GM19099 (cell line): Measurements from ENCODE around the gene AXIN1.

Experiments used
- POLR2A ChIP-seq: IDR thresholded peaks from 3 replicates; pipeline ENCODE4 v1.6.1; 2011; ENCODE audit warnings: low read depth; ENCODE audit not compliant: insufficient read length; ENCODE audit errors: extremely low read depth

AXIN1 gene

DNA sequence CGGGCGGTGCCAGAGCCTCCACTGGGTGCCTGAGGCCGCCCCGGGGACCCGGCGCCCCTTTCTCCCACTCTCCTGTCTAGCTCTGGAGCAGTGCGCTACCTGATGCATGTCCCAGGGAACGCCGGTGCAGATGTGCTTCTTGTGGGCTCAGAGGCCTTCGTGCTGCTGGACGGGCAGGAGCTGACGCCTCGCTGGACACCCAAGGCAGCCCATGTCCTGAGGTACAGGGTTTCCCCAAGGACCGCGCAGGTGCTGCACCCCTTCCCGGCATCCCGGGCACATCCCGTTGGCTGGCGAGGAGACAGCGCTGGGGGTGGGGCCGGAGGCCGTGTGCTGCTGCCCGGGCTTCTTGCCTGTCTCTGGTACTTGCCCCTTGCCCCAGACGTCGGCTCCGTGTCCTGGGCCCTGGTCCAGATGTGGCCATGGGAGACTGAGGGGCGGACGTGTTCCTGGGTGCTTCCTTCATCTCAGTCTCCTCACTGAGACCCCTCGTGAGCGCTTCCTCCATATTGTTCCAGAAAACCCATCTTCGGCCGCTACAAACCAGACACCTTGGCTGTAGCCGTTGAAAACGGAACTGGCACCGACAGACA, 89.2 kb downstream of the AXIN1 start:
- TF ChIP-seq POLR2A = no peak

DNA sequence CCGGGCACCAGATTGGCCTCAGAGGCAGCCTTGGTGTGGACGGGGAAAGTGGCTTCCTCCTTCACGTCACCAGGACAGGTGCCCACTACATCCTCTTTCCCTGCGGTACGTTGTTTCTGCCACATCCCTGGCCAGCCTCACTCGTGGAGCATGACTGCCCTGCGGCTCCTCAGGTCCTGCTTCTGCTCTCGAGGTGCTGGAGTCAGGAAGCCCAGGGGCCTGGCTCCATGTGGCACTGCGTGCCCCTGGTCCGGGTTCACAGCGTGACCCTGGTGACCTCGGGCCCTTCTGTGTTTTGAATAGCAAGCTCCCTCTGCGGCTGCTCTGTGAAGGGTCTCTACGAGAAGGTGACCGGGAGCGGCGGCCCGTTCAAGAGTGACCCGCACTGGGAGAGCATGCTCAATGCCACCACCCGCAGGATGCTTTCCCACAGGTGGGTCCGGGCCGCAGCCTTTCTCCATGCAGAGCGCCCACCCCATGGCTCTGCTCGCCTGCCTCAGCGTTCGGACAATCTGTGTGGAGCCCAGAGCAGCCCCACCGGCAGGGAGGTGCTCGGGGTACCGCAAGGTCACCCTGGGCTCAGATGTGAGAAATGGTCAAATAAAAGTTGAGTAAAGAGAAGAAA, 90.3 kb downstream of the AXIN1 start:
- TF ChIP-seq POLR2A = no peak

DNA sequence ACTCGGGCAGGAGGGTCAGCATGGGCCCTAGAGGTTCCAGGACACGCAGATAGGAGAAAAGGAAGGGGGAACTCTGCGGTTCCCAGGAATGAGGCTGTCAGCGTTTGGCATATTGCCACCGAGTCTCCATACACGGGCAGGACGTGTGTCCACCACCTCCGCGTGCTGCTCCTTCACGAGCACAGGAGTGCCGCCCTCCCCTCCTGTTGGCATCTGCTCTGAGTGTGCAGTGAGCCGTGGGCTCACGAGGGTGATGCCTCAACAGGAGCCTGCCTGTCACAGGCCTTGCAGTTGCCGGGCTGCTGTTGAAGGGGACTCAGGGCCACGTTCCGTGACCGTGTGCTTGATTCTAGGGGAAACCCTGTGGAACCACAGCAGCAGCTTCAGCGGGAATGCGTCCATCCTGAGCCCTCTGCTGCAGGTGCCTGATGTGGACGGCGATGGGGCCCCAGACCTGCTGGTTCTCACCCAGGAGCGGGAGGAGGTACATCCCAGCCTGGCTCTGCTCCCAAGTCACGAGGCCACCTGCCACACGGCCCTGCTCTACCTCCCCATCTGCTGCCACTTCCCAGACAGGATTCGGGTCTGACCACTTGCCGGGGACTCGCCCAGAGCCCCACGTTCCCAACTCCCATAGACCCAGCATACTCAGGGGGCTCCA, 91.4 kb downstream of the AXIN1 start:
- TF ChIP-seq POLR2A = no peak

DNA sequence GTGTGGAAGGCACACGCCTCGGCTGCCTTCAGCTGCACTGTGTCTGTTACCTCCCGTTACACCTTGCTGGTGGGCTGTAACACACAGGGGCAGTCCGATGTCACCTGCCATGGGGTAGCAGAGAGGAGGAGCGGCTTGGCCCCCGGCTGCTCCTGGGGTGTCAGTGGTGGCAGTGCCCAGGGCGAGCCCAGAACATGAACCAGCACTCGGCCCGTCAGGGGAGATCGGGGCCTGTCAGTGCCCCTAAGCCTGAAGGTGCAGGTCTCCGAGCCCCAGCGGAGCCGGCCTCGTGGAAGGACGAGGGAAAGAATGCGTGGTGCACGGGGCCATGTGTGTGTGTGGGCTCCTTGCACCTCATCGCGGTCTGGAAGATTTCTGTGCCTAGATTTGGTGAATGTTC, 92.2 kb downstream of the AXIN1 start:
- no peak for TF ChIP-seq POLR2A

DNA sequence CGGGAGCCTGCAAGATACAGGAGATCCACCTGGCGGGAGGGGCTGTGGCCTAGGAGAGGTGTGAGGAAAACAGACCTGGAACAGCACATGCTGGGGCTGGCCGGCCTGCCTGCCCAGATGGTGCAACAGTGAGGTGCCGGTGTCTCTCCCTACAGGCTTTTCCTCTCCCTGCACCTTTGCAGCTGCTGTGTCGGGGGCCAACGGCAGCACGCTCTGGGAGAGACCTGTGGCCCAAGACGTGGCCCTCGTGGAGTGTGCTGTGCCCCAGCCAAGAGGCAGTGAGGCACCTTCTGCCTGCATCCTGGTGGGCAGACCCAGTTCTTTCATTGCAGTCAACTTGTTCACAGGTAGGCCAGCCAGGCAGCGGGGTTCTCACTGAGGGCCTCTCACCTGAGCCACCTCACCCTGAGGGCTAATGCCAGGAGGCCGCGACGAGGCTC, 92.7 kb downstream of the AXIN1 start:
- TF ChIP-seq POLR2A = no peak

GRCh38 chr16:259226-259625, 93.3 kb downstream of the AXIN1 start:
- TF ChIP-seq POLR2A = no peak

DNA sequence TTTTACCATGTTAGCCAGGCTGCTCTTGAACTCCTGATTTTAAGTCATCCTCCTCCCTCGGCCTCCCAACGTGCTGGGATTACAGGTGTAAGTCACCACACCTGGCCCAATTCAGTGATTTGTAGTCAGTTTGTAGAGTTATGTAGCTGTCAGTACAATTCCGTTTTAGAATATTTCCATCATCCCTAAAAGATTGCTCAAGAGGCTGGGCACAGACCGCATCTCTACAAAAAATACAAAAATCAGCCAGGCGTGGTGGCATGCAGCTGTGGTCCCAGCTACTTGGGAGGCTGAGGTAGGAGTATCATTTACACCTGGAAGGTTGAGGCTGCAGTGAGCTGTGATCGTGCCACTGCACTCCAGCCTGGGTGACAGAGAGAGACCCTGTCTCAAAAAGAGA, 97.3 kb downstream of the AXIN1 start:
- TF ChIP-seq POLR2A = no peak

DNA sequence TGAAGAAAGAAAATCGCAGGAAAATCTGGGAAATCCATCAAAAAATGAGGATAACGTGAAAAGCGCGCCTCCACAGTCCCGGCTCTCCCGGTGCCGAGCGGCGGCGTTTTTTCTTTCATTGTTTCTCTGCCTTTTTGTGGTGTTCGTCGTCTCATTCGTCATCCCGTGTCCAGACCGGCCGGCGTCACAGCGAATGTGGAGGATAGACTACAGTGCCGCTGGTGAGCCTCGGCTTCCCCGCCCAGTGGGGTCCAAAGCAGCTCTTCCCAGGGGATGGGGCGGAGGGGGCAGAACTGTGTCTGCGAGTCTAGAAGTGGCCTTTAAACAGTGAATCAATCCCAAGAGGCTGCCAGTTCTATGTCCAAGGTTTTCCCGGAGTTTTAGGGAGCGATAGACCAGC, 98.1 kb downstream of the AXIN1 start:
- no peak for TF ChIP-seq POLR2A

- no peak for TF ChIP-seq POLR2A
Observed at GRCh38 chr16:253833-254232, 98.7 kb downstream of the AXIN1 start.

GRCh38 chr16:252366-253337, 99.9 kb downstream of the AXIN1 start:
- TF ChIP-seq POLR2A = no peak

DNA sequence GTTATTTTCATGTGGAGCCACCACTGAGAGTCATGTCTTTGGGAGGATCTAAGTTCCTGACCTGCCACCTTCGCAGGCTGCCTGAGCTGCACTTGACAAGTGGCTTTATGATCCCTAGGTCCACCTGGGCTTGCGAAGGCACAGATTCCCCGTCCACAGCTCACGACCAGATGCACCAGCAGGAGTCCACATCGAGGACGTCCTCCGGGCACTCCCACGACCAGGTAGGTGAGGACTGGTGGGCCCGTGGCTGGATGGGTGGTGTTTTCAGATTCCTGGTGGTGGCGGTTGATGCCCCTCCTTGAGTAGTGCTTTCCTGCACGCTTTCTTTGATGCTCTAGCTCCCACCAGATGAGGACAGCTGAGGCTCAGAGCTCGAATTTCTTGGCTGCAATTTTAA, 103.1 kb downstream of the AXIN1 start:
- no peak for TF ChIP-seq POLR2A

GRCh38 chr16:247027-247426, 105.5 kb downstream of the AXIN1 start:
- TF ChIP-seq POLR2A = no peak

DNA sequence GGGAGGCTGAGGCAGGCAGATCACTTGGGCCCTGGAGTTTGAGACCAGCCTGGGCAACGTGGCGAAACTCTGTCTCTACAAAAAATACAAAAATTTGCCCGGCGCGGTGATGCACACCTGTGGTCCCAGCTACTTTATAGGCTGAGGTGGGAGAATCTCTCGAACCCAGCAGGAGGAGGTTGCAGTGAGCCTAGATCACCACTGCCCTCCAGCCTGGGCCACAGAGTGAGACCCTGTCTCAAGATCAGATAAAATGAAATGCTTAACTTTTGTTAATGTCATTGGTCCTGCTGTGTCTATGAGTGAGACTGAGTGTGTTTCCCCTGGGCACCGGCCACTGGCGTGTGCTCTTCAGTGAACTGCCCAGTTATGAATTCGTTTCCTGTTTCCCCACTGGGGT, 107.4 kb downstream of the AXIN1 start:
- TF ChIP-seq POLR2A = no peak

- no peak for TF ChIP-seq POLR2A
Observed at GRCh38 chr16:243348-243747, 109.2 kb downstream of the AXIN1 start.

GRCh38 chr16:242281-242680, 110.2 kb downstream of the AXIN1 start:
- TF ChIP-seq POLR2A = no peak

DNA sequence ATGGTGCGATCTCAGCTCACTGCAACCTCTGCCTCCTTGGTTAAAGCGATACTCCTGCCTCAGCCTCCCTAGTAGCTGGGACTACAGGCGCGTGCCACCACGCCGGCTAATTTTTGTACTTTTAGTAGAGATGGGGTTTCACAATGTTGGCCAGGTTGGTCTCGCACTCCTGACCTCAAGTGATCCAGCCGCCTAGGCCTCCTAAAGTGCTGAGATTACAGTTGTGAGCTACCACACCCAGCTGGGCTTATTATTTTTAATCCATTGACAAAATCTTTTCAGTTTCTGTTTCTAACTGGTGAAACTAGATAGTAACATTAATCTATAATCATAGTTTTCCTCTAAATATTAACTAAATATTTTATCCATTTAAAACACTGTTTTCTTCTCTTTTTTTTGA, 112.0 kb downstream of the AXIN1 start:
- TF ChIP-seq POLR2A = no peak

- TF ChIP-seq POLR2A = no peak
Observed at GRCh38 chr16:239948-240277, 112.6 kb downstream of the AXIN1 start.
